ENCODE data around the gene HOXD3. TPM values are rescaled to one million over a fixed set of nuclear protein-coding genes. Genes with fewer than 3 reads are reported as not detected.

HOXD3 gene
- total RNA-seq, 2 experiments from 2014 or later: not detected

DNA sequence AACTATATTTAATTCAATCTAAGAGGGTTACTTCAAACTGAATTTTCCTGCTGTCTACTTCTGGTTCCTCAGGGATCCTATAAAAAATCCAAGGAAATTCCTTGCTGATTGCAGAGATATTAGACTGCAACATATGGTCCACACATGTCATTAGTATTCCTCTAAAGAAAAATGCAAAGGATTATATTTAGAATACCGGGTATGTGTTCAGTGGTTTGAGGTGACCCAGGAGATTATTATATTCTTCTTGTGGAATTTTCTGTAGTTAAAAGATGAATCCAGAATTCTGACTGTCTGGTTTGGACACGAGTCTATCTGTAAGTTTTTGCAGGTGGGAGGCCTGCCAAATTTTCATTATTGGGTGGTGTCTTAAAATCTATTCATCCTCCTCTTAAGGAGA, 49.6 kb downstream of the HOXD3 start:
- CTCF ChIA-PET: no interaction called here
- intact Hi-C loops (cut with micrococcal nuclease): no loop called here
- DNase-seq: no peak

DNA sequence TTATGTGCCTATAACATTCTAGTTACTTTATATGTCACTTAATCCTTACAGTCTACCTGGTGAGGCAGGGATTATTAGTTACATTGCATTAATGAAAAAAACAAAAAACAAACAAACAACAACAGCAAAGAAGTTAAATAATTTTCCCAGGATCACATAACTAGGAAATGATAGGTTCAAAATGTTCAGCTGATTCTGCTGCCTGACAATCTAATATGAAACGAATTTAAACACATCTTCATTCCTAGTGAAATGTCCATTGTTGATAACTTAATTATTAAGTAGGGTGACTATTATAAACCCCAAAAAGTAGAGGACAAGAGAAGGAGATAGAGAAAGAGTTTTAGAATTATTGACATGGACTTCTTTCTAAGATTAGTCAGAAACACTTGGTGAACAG, 54.0 kb downstream of the HOXD3 start:
- CTCF ChIA-PET: no interaction called here
- H3K27ac Mint-ChIP-seq: no peak overlapping the region
- H3K36me3 Mint-ChIP-seq: no peaks in the 10 kb centered on the region
- no peak overlapping the region for H3K4me3 Mint-ChIP-seq
- H3K4me1 Mint-ChIP-seq (ENCODE audit: low read depth): no peaks in the 10 kb centered on the region
- POLR2A ChIA-PET: no interaction called here
- no peaks in the 10 kb centered on the region for H3K9me3 Mint-ChIP-seq
- peaks cover 8% of the 10 kb centered on the region for H3K27me3 Mint-ChIP-seq
- DNase-seq: no peak
- intact Hi-C loops (cut with micrococcal nuclease): no loop called here

More for the DNA sequence above, 49.6 kb downstream of the HOXD3 start:
- Mint-ChIP-seq H3K4me1 (ENCODE audit: low read depth) (no peaks in the 10 kb centered on the region), H3K4me3 (no peak overlapping the region), H3K27me3 (peaks cover 21% of the 10 kb centered on the region), H3K9me3 (peaks cover 4% of the 10 kb centered on the region), H3K36me3 (no peaks in the 10 kb centered on the region), H3K27ac (no peak overlapping the region)
- POLR2A ChIA-PET: interaction anchor here (0.6 kb wide), 1 partner anchor 33 kb away, joined by 3 read pairs; no protein-coding TSS in a partner anchor

DNA sequence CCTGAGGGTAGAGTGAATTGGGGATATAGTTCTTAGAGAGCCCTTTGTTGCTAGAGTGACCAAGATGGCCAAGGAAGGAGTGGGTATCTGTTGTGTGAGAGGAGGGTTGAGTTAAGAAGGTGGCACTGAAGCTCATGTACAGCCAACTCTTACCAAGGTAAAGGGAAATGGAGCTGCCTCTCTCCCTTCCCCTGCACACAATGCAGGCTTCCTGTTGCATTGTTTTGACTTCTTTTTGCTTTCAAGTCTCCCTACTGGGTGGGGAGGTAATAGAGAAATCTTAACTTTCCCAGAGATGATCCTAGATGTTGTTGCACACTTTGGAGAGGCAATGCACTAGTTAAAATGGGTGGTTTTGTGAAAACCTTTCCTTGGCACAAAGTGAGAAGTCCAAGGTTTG, 55.2 kb downstream of the HOXD3 start:
- ChIA-PET CTCF (no interaction called here), POLR2A (no interaction called here)
- no peak overlapping the region for H3K4me3 Mint-ChIP-seq
- H3K9me3 Mint-ChIP-seq: no peaks in the 10 kb centered on the region
- no peaks in the 10 kb centered on the region for H3K36me3 Mint-ChIP-seq
- intact Hi-C loops (cut with micrococcal nuclease): no loop called here
- no peak overlapping the region for H3K27ac Mint-ChIP-seq
- peaks cover 8% of the 10 kb centered on the region for H3K27me3 Mint-ChIP-seq
- no peaks in the 10 kb centered on the region for H3K4me1 Mint-ChIP-seq (ENCODE audit: low read depth)
- no peak for DNase-seq

DNA sequence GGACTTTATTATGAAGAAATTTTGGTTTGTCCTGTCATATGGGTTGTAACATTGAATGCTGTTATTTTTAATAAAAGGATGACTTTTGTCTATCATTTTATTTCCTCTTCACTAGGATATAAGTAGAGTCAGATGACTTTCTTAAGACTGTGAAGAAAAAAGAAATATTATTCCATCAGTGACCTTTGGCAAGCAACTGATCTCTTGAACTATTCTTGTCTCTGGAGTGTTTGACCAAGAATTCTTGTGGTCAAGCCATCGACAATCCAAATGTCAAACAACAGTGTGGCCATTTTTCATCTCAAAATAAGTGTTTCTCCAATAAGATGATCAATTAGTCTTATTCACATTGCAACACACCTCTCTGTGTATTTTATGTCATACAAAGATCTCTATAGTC, 56.3 kb downstream of the HOXD3 start:
- peaks cover 8% of the 10 kb centered on the region for H3K27me3 Mint-ChIP-seq
- H3K4me3 Mint-ChIP-seq: no peak overlapping the region
- no peaks in the 10 kb centered on the region for H3K4me1 Mint-ChIP-seq (ENCODE audit: low read depth)
- intact Hi-C loops (cut with micrococcal nuclease): no loop called here
- ChIA-PET POLR2A (no interaction called here), CTCF (interaction anchor here (1.0 kb wide), 1 partner anchor 242 kb away, joined by 3 read pairs; no protein-coding TSS in a partner anchor)
- H3K36me3 Mint-ChIP-seq: no peaks in the 10 kb centered on the region
- H3K27ac Mint-ChIP-seq: no peak overlapping the region
- no peaks in the 10 kb centered on the region for H3K9me3 Mint-ChIP-seq
- no peak for DNase-seq

Small RNA genes lying within 50 kb of the gene (microRNA-seq; reads per million reads assigned to microRNA genes)
- gene MIR10B (ENCODE audit: borderline microRNAs expressed, borderline number of aligned reads, borderline replicate concordance): 1.6 reads per million

Other genes starting within 250 kb of the HOXD3 start
- gene LNPK, start 155.0 kb upstream of the HOXD3 start, total RNA-seq: 10 to 100 TPM; 31.2 to 36.6 TPM
- gene EVX2, start 73.3 kb upstream of the HOXD3 start, total RNA-seq: not detected
- gene HOXD13, start 64.6 kb upstream of the HOXD3 start, total RNA-seq: not detected
- not detected for gene HOXD12, start 57.5 kb upstream of the HOXD3 start, total RNA-seq
- not detected for gene HOXD11, start 50.0 kb upstream of the HOXD3 start, total RNA-seq
- not detected for gene HOXD10, start 40.5 kb upstream of the HOXD3 start, total RNA-seq
- not detected for gene HOXD9, start 34.6 kb upstream of the HOXD3 start, total RNA-seq
- gene HOXD8, start 27.6 kb upstream of the HOXD3 start, total RNA-seq: not detected
- gene HOXD4, start 5.8 kb upstream of the HOXD3 start, total RNA-seq: not detected
- not detected for gene HOXD1, start 31.4 kb downstream of the HOXD3 start, total RNA-seq
- 10 to 100 TPM; 25.8 to 28.2 TPM for gene MTX2, start 112.1 kb downstream of the HOXD3 start, total RNA-seq